T-helper 2 cell treated with Interferon-gamma antibody and Interleukin-4, amounts not matched to agents 100 ng/mL and 5 ng/mL, for 36 hours (primary cell): ENCODE measurements around the gene VAV2. TPM values are rescaled to one million over a fixed set of nuclear protein-coding genes. Genes with fewer than 3 reads are reported as not detected.

Experiments used
- intact Hi-C: fragments of 100-400 bp; cut with micrococcal nuclease; formaldehyde crosslinking; loops from one replicate; pipeline ENCODE4 v1.15.1; 2023
- total RNA-seq: library from RNA; stranded (reverse); gene quantifications from 2 replicates; pipeline ENCODE4 v1.2.3, GENCODE V29; 2022

The VAV2 gene
- total RNA-seq, 1 donor from 2014 or later = 7.3 TPM

- intact Hi-C loops = no loop called here
Measured at GRCh38 chr9:133861086-133861485, 131.0 kb downstream of the VAV2 start.

GRCh38 chr9:133858771-133859170 is 133.4 kb downstream of the VAV2 start:
- intact Hi-C loops = no loop called here

GRCh38 chr9:133857639-133858038 is 134.5 kb downstream of the VAV2 start:
- intact Hi-C loops = no loop called here

GRCh38 chr9:133856798-133857197 is 135.3 kb downstream of the VAV2 start:
- intact Hi-C loops = no loop called here

GRCh38 chr9:133855802-133856521 is 136.2 kb downstream of the VAV2 start:
- intact Hi-C loops = no loop called here

- intact Hi-C loops = no loop called here
Measured at GRCh38 chr9:133855371-133855770, 136.8 kb downstream of the VAV2 start.

- intact Hi-C loops = no loop called here
Measured at GRCh38 chr9:133854765-133855164, 137.4 kb downstream of the VAV2 start.

GRCh38 chr9:133854048-133854447 is 138.1 kb downstream of the VAV2 start:
- intact Hi-C loops = no loop called here

- intact Hi-C loops = no loop called here
Measured at GRCh38 chr9:133853331-133853730, 138.8 kb downstream of the VAV2 start.

- intact Hi-C loops = no loop called here
Measured at GRCh38 chr9:133852431-133852830, 139.7 kb downstream of the VAV2 start.

GRCh38 chr9:133851693-133852092 is 140.4 kb downstream of the VAV2 start:
- intact Hi-C loops = no loop called here

GRCh38 chr9:133850937-133851336 is 141.2 kb downstream of the VAV2 start:
- intact Hi-C loops = no loop called here

GRCh38 chr9:133850161-133850560 is 142.0 kb downstream of the VAV2 start:
- intact Hi-C loops = no loop called here

- intact Hi-C loops = no loop called here
Measured at GRCh38 chr9:133849110-133849670, 142.9 kb downstream of the VAV2 start.

GRCh38 chr9:133848471-133849109 is 143.5 kb downstream of the VAV2 start:
- intact Hi-C loops = no loop called here

- intact Hi-C loops = no loop called here
Measured at GRCh38 chr9:133846483-133847090, 145.5 kb downstream of the VAV2 start.

- intact Hi-C loops = no loop called here
Measured at GRCh38 chr9:133845440-133845839, 146.7 kb downstream of the VAV2 start.

- intact Hi-C loops = no loop called here
Measured at GRCh38 chr9:133844881-133845410, 147.2 kb downstream of the VAV2 start.

- intact Hi-C loops = no loop called here
Measured at GRCh38 chr9:133844398-133844784, 147.7 kb downstream of the VAV2 start.

- intact Hi-C loops = no loop called here
Measured at GRCh38 chr9:133843751-133844397, 148.2 kb downstream of the VAV2 start.

GRCh38 chr9:133843250-133843649 is 148.9 kb downstream of the VAV2 start:
- intact Hi-C loops = no loop called here
